Fibroblast of the aortic adventitia (primary cell): ENCODE results near the gene SCMH1. TPM values are rescaled to one million over a fixed set of nuclear protein-coding genes. Genes with fewer than 3 reads are reported as not detected.
A peak's percentile ranks its signal among the peaks of the same experiment; 100 is the strongest.

ENCODE experiments used
- DNase-seq: peaks from one replicate; pipeline ENCODE4 v3.0.0-alpha.2; 2010; ENCODE audit warnings: low read depth
- H3K4me3 ChIP-seq: 2 replicates; pipeline ENCODE4 v1.5.1; 2011; ENCODE audit warnings: low read depth, mild to moderate bottlenecking, control low read depth, low read length, moderate library complexity
- total RNA-seq: library from RNA; depleted of rRNA; stranded (reverse); fragments of >200 nt; gene quantifications from 2 replicates; pipeline ENCODE4 v1.2.3, GENCODE V29; 2012; ENCODE audit warnings: low replicate concordance
- TF ChIP-seq, protein P1 (sequence below): IDR thresholded peaks from 2 replicates; pipeline ENCODE4 v1.5.1; 2011; ENCODE audit warnings: mild to moderate bottlenecking, low read length, control low read depth, inconsistent platforms; ENCODE audit not compliant: insufficient read depth

Gene SCMH1
- total RNA-seq, 1 donor, result 12.1 TPM

DNA sequence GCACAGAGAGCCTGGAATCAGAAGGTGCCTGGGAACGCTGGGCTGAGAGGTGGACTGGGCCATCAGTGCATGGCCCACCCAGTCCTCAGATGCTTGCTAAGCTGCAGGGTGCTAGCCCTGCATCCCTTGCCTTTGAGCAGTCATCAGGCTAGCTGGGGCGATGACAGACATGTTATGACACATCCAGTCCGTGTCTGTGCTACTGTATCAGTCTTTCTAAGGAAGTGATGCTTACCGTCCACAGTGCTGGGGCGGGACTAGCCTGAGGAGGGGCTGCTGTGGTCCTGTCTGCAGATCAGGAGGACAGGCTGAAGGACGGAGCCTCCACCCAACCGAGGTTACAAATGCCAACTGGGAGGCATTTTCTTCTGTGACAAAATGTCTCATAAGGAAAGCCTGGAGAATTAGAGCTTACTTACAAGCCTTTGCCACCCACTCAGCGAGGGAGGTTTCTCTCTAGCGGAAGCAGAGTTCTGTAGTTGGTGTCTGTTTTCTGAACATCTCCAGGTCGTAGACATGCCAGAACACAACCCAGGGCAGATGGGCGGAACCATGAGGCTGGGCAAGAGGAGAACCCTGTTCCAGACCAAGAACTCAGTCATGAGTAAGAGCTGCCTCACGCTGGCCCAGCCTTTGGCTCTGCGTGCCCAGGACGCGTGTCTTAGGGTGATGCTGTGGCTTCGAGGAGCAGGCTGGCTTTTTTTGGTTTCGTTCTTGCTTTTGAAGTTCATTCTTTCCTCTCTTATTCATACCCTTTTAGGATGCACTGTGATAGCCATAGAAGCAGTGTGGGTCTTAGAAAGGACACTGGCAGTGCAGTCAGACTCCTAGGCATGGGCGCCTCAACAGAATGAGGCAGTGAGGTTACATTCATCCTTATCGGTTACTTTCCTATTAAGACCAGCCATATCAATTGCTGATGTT lies 234.9 kb downstream of the SCMH1 start:
- DNase-seq, result no peak
- TF ChIP-seq, protein P1, sequence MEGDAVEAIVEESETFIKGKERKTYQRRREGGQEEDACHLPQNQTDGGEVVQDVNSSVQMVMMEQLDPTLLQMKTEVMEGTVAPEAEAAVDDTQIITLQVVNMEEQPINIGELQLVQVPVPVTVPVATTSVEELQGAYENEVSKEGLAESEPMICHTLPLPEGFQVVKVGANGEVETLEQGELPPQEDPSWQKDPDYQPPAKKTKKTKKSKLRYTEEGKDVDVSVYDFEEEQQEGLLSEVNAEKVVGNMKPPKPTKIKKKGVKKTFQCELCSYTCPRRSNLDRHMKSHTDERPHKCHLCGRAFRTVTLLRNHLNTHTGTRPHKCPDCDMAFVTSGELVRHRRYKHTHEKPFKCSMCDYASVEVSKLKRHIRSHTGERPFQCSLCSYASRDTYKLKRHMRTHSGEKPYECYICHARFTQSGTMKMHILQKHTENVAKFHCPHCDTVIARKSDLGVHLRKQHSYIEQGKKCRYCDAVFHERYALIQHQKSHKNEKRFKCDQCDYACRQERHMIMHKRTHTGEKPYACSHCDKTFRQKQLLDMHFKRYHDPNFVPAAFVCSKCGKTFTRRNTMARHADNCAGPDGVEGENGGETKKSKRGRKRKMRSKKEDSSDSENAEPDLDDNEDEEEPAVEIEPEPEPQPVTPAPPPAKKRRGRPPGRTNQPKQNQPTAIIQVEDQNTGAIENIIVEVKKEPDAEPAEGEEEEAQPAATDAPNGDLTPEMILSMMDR, result no peak
- no peak overlapping the region for H3K4me3 ChIP-seq

DNA sequence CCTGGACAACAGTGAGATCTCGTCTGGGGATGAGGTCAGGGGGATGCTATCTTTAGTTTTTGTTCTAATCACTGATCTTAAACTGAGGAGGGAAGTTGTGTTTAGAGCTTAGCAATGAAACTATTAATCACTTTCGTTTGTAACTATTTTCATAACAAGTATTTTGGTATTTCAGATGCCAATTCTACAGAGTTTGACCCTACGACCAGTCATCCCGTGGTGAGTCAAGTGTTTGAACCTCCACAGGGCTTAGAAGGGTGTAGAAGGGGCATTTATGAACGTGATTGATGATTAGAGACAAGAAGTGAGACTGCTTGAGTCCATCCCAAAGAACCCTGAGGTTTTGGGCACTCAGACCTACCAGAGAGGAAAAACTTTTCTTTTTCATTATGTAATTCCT lies 236.2 kb downstream of the SCMH1 start:
- H3K4me3 ChIP-seq, result no peak overlapping the region
- no peak for DNase-seq
- TF ChIP-seq, protein P1, result no peak

DNA sequence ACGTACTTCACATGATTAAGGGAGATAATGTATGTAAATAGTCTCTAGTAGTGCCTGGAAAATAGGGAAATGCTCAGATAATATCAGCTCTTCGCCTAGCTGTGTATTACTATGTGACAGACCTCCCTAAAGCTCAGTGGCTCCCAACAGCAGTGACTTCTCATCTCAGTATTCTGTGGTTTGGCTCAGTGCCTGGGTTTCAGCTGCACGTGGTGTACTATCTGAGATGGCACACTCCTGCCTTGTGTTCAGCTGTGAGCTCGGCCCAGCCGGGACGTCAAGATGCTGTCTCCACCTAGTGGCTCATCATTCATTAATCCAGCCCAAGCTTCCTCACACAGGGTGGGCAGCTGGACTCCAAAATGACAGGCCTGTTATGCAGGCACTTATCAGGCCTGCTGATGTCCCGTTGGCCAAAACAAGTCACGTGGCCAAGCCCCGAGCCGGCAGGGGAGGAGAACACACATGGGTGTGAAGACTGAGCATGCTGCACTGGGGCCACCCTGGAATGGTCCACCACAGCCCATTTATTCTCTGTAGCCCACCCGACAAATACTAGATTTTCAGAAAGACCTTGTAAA lies 238.4 kb downstream of the SCMH1 start:
- H3K4me3 ChIP-seq, result no peak overlapping the region
- DNase-seq, result peak; percentile 99
- TF ChIP-seq, protein P1, result peak; percentile 58

DNA sequence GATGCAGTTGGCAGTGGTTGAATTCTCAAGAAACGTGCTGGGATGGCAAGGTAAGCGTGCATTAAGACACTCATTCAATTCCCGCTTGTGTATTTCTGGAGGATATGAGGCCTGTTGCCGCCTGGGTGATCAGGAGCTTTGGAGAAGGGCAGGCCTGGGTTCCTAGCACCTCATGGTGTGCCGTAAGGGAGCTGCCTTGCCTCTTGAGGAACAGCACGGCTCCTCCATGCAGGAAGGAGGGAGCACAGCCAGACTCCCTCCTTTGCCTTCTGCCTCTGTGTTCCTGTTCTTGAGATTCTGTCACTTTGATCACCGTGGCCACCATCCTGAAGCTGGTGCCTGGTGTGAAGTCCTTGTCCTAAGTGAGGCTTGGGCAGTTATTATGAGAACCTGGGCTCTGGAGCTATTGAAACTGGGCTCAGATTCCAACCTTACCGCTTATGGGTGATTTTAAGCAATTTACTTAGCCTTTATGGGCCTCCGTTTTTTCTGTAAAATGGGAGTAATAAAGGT lies 238.9 kb downstream of the SCMH1 start:
- TF ChIP-seq, protein P1, result no peak
- DNase-seq, result no peak
- H3K4me3 ChIP-seq, result no peak overlapping the region

DNA sequence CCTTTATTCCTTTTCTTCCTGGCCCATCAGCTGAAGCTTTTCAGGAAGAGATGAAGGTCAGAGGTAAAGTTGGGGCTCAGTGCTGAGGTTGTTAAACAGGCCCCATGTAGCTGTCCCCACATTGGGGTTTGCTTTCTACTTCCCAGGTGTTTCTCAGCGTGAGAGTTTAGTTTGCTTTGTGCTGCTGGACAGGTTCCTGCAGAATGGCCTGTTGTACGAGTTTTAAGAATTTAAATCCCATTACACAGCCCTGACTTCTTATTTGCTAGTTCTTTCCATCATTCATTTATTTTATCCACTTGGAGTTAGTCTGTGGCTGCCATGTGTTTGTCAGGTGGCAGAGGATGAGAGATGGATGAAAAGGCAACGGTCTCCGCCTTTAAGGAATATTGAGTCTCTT lies 243.4 kb downstream of the SCMH1 start:
- H3K4me3 ChIP-seq, result no peak overlapping the region
- DNase-seq, result no peak
- TF ChIP-seq, protein P1, result no peak

DNA sequence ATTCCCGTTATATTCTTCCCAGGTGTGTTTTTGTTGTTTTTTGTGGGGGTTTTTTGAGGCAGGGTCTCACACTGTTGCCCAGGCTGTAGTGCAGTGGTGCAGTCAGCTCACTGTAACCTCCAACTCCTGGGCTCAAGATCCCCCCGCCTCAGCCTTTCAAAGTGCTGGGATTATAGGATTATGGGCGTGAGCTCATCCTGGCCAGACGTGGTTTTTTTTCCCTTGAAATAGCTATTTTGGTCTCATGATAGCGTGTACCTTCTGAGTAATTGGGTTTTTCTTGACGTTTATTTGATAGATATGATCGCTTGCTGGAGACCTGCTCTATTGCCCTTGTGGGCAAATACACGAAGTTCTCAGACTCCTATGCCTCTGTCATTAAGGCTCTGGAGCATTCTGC lies 245.0 kb downstream of the SCMH1 start:
- TF ChIP-seq, protein P1, result no peak
- DNase-seq, result no peak
- no peak overlapping the region for H3K4me3 ChIP-seq
